Measurements from ENCODE around the gene SLF1.

- TF ChIP-seq CTCF (IDR thresholded peaks at IDR 0.05) (no peak), POLR2A (IDR thresholded peaks at IDR 0.05) (no peak)
Measured at GRCh38 chr5:94632024-94632423, 13.6 kb downstream of the SLF1 start.

All from testis (tissue), 2 donors.